GM12872 (cell line): ENCODE measurements around the gene VAT1L.

Source experiments
- TF ChIP-seq, protein P1 (sequence below): IDR thresholded peaks from 3 replicates; pipeline ENCODE4 v1.5.1; 2011; ENCODE audit warnings: low read depth, mild to moderate bottlenecking, low read length, moderate library complexity; ENCODE audit not compliant: insufficient read depth

The VAT1L gene

DNA sequence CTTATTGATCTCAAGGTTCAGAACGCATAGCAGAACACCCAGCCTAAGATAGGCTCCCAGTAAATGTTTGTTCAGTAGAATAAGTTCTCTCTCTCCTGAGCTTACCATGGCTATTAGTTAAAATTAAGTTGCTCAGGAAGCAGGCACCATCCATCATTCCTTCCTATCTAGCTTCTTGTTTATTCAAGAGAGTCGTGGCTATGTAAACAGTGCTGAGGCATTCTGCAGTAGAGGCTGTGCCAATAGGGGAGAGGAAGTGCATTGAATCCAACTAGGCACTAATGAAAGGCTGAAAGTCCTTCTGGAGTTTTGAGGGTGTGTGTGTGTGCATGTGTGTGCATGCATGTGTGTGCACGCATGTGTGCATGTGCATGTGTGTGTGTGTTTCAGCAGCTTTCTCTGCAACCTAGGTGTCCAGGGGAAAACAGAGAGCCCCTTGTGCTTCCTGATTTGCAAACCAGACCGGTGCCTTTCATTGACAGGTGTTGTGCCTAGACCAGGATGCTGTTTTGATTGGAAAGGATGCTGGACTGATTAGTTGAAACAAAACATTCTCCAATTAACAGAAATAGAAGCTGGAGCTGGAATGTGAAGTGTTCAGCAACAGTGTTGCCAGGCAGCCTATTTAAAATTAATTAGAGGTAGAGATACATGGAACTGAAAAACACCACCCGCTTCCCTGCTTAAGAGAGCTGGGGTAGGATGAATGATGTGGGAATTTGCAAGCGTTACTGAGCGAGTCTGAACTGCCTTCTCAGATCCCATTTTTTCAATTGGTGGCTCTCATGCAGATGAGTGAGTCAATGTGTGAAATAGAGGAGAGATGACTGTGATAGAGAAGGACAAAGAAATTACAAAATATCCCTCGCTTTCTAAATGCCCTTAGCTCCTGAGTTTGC, 130.7 kb downstream of the VAT1L start:
- TF ChIP-seq, protein P1, sequence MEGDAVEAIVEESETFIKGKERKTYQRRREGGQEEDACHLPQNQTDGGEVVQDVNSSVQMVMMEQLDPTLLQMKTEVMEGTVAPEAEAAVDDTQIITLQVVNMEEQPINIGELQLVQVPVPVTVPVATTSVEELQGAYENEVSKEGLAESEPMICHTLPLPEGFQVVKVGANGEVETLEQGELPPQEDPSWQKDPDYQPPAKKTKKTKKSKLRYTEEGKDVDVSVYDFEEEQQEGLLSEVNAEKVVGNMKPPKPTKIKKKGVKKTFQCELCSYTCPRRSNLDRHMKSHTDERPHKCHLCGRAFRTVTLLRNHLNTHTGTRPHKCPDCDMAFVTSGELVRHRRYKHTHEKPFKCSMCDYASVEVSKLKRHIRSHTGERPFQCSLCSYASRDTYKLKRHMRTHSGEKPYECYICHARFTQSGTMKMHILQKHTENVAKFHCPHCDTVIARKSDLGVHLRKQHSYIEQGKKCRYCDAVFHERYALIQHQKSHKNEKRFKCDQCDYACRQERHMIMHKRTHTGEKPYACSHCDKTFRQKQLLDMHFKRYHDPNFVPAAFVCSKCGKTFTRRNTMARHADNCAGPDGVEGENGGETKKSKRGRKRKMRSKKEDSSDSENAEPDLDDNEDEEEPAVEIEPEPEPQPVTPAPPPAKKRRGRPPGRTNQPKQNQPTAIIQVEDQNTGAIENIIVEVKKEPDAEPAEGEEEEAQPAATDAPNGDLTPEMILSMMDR = no peak

DNA sequence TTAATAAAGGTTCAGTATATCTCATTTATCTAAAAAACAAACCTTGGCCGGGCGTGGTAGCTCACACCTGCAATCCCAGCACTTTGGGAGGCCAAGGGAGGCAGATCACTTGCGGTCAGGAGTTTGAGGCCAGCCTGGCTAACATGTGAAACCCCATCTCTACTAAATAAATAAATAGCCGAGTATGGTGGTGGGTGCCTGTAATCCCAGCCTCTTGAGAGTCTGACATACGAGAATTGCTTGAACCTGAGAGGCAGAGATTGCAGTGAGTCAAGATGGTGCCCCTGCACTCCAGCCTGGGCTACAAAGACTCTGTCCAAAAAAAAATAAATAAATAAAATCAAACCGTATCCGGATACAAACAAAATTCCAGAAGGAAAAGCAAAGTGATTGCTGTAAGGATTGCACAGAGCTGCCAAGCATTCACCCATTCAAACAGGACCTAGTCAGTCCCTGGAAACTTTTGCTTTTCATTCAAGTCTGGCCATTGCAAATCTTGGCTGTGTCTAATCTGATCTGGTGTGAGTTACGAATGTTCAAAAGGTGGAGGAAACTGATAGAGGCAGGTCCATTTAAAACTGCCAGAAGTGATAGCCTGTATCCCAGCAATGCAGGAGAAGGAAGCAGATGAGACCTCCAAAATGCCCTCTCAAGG, 131.5 kb downstream of the VAT1L start:
- TF ChIP-seq, protein P1 = no peak

DNA sequence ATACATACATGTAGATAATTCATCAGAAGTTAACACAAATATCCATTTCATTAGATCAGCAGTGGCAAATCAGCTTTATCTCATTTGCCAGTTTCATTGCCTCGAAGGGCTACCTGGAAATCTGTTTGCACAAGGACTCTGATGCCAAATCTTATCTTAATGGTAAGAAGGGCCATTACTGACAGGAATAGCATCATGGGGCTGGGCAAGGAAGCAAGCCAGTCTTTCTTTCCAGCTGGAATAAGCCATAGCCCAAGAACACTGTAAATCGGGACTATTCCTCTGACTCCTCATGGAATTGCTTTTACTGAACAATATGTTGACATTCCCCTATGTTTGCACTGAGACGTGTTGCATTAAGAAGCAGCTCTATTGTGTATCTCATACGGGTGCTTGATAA, 132.6 kb downstream of the VAT1L start:
- TF ChIP-seq, protein P1 = no peak

DNA sequence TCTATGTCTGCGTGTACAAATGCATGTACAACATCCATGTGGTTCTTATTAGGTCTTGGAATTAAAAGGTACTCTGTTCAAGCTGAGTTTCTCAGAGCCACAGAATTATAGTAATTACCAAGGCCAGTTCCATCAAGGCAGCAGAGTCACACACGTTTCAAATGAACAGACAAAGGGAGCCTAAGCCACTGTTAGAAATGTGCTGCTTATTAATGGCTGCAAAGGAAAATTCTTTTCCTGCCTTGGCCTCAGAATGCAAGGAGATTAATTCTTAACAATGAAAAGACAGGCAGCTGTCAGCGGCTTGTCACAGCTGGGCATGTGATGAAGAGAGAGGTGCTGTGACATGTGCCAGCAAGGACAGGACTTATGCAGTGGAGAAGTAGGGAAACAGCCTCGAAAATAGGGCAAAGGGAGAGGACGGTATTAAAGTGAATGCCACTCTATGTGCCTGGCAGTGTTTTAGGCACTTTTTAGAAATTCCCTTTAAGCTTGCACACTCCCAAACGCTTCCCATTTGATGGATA, 133.9 kb downstream of the VAT1L start:
- TF ChIP-seq, protein P1 = no peak

DNA sequence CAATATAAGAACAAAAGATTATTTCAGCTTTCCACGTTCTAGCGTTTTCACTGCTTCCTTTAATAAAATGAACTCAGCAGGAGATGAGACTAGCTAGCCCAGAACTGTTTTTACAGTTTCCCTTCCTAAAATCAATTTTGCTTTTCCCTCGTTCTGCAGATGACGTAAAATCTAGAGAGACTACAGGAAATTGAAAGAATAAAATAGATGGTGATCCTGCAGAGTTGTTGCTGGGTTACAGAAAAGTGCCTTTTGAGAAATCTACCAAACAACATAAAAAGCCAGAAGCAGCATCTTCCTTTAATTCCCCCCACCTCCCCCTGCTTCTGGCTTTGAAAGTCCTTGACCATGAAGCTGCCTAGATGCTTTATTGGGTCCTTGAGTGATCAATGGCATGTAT, 137.2 kb downstream of the VAT1L start:
- TF ChIP-seq, protein P1 = no peak

DNA sequence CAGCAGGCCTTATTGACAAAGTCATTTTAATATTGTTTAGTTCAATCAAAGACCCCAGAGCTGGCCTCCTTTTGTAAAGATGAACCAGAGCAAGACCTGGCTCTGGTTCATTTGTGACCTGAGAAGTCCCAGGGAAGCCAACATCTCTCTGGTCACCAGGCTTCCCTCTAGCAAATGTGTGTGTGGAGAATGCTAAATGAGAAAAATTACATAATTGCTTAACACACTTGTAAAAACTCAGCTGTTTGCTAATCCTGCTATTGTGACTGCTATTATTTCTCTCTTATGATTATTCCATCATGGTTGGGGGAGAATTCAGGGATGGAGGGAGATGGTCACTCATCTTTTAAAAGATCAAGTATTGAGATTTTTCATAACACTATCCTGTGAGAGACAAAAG, 139.7 kb downstream of the VAT1L start:
- TF ChIP-seq, protein P1 = no peak

DNA sequence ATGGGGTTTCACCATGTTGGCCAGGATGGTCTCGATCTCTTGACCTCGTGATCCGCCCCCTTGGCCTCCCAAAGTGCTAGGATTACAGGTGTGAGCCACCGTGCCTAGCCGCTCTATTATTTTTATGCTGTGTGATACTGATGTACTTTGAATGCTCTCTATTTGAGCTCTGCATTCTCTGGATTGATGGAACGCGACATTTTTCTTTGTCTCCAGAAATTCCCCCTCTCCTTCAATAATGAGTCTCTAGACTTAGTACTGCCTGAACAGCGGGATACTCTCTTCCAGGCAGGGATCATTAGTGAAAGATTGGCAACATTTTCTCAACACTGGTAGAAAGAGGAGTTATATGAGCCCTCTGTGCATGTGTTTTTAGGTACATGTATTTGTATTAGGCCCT, 140.6 kb downstream of the VAT1L start:
- TF ChIP-seq, protein P1 = no peak
